K562 treated with DMSO at 1 percent for 48 hours (cell line): ENCODE measurements around the gene PROSER1. TPM values are rescaled to one million over a fixed set of nuclear protein-coding genes. Genes with fewer than 3 reads are reported as not detected.

Experiments used
- total RNA-seq: library from RNA; unstranded; fragments of 300-600 nt; gene quantifications from 2 replicates; pipeline ENCODE4 v1.2.3, GENCODE V29; 2022; ENCODE audit warnings: low replicate concordance; ENCODE audit errors: extremely low read depth

The PROSER1 gene
- not detected in 2 replicates for total RNA-seq

DNA sequence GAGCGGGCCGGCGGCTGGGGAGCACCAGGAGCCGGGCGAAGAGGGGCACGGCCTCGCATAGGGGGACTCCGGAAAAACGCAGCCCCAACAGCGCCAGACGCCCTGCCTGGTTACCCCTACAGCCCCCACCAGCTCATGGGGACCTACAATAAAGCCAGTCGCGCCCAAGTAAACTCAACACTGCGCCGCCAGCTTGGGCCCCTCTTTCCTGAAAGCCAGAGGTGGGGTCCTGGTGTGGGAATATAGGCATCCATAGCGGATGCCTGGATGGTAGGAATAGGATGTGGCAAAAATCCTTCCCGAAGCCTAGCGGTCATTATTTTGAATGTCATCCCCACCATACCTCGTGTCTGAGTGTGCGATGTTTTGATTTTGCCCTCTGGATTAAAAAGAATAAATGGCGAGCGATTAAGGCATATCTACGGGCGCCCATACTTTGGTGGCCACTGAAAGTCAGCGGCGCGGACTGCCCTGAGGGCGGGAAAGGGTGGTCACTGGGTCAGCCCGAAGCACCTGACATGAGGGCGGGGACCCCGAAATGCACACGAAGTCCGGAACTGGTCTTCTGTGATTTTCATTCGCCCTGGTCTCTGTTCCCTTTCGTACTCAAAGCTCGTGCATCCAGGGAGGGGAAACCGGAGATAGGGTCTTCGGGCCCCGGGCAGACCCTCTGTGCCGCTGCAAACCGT lies at the start of gene PROSER1, which contains the start of gene NHLRC3:
PROSER1 (minus strand) TSS at position 210 of the 689 bp plus-strand sequence. CDS start 847 bp downstream, outside the sequence.
NHLRC3 (plus strand) TSS at position 577 of the 689 bp plus-strand sequence. CDS start 184 bp downstream, outside the sequence.

DNA sequence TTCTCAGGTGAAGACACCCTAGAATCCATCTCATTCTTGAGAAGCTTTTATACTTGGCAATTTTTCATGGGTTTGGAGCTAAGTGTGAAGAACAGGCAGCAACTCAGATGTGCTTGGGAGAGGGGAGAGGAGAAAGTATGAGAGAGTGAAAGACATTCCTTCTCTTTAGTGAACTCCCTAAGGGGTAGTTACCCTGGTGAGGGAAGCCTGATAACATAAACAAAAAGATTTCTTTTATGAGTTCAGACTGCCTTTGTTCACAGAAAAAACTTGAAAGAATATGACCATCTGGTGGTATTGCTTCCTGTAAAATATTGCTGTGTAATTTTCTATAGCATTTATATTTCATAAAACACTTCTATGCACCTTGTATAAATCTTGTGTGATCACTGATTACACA lies 47.2 kb downstream of the PROSER1 start, which contains the start of gene STOML3:
STOML3 (minus strand) TSS at position 139 of the 400 bp plus-strand sequence; CDS start at position 29, 110 bp downstream.

Other genes starting within 250 kb of the PROSER1 start
- gene STOML3, start 47.3 kb downstream of the PROSER1 start, total RNA-seq = not detected in 2 replicates
- gene NHLRC3, start 367 bp upstream of the PROSER1 start, total RNA-seq = not detected in 2 replicates